Stimulated activated CD4-positive, alpha-beta T cell treated with anti-CD3 and anti-CD28 coated beads, Interleukin-4, amount 100 ng/mL, for 1 hour (primary cell): ENCODE measurements around the gene ALAS2.
"Not testable (repeated sequence)": the region's sequence is repeated elsewhere in the genome, so short reads cannot be mapped to it uniquely, and the experiment has no call there.

Source experiments
- DNase-seq: peaks from one replicate; pipeline ENCODE4 v3.0.0-alpha.2; 2020

The ALAS2 gene

GRCh38 chrX:55030271-55031205, at the start of gene ALAS2:
Gene ALAS2, minus strand, starts transcription at chrX:55030977. Its CDS starts 4,977 bp downstream, at chrX:55026000.
- DNase-seq = no peak

- no peak for DNase-seq
These were observed 44.2 kb upstream of the ALAS2 start, which contains the start of gene PAGE2B for GRCh38 chrX:55074851-55075467. Gene PAGE2B, plus strand, starts transcription at chrX:55075030. Its CDS starts 1,012 bp downstream, at chrX:55076042.

- no peak for DNase-seq
These were observed 41.5 kb upstream of the ALAS2 start for GRCh38 chrX:55072286-55072685.

GRCh38 chrX:55067180-55067579, 36.4 kb upstream of the ALAS2 start:
- DNase-seq = not testable (repeated sequence)

- DNase-seq = no peak
These were observed 27.0 kb upstream of the ALAS2 start for GRCh38 chrX:55057675-55058249.

GRCh38 chrX:55056820-55057674, 26.3 kb upstream of the ALAS2 start:
- no peak for DNase-seq

GRCh38 chrX:55050599-55050998, 19.8 kb upstream of the ALAS2 start:
- DNase-seq = not testable (repeated sequence)

GRCh38 chrX:55041514-55041913, 10.7 kb upstream of the ALAS2 start:
- DNase-seq = no peak

- DNase-seq = no peak
These were observed 8.7 kb upstream of the ALAS2 start for GRCh38 chrX:55039471-55039870.

- no peak for DNase-seq
These were observed 2.7 kb upstream of the ALAS2 start for GRCh38 chrX:55033429-55033828.

GRCh38 chrX:55029291-55029690, 1.5 kb downstream of the ALAS2 start:
- DNase-seq = no peak

GRCh38 chrX:55028611-55029010, 2.2 kb downstream of the ALAS2 start:
- DNase-seq = no peak

GRCh38 chrX:55028040-55028439, 2.7 kb downstream of the ALAS2 start:
- DNase-seq = no peak

- no peak for DNase-seq
These were observed 3.9 kb downstream of the ALAS2 start for GRCh38 chrX:55026840-55027239.

- no peak for DNase-seq
These were observed 4.6 kb downstream of the ALAS2 start for GRCh38 chrX:55026143-55026542.

- DNase-seq = no peak
These were observed 15.9 kb downstream of the ALAS2 start for GRCh38 chrX:55014897-55015299.

GRCh38 chrX:55011294-55011693, 19.5 kb downstream of the ALAS2 start:
- no peak for DNase-seq

- DNase-seq = peak; percentile 8
These were observed 22.0 kb downstream of the ALAS2 start for GRCh38 chrX:55008571-55009358.

- no peak for DNase-seq
These were observed 23.1 kb downstream of the ALAS2 start for GRCh38 chrX:55007656-55008055.

- DNase-seq = no peak
These were observed 23.8 kb downstream of the ALAS2 start for GRCh38 chrX:55006827-55007621.

GRCh38 chrX:55005256-55005655, 25.5 kb downstream of the ALAS2 start:
- no peak for DNase-seq
